PFSK-1 (cell line): ENCODE measurements around the gene SOX5.

Source experiments
- FOXP2 ChIP-seq: optimal IDR thresholded peaks from 2 replicates; pipeline ENCODE3; 2011; ENCODE audit warnings: borderline replicate concordance, control low read depth, inconsistent platforms; ENCODE audit not compliant: insufficient read depth; ENCODE audit errors: extremely low read length, extremely low read depth
- POLR2AphosphoS5 ChIP-seq: IDR thresholded peaks from 2 replicates; pipeline ENCODE4 v1.6.1; 2012; ENCODE audit warnings: low read depth, mild to moderate bottlenecking, control low read depth, low read length, moderate library complexity
- REST ChIP-seq, 2 experiments: IDR thresholded peaks; 2 replicates each; pipeline versions ENCODE4 v1.6.1 to v1.8.0; 2011 to 2012; ENCODE audit warnings: low read depth in 2 of 2, low read length in 2 of 2, control low read depth in 1 of 2, inconsistent platforms in 1 of 2, mild to moderate bottlenecking in 1 of 2, moderate library complexity in 1 of 2; ENCODE audit not compliant: insufficient read depth in 1 of 2
- SIN3A ChIP-seq: IDR thresholded peaks from 2 replicates; pipeline ENCODE4 v1.6.1; 2012; ENCODE audit warnings: mild to moderate bottlenecking, low read length, moderate library complexity, borderline replicate concordance; ENCODE audit not compliant: insufficient read depth
- TAF1 ChIP-seq: IDR thresholded peaks from 2 replicates; pipeline ENCODE4 v1.6.1; 2012; ENCODE audit warnings: low read length, control low read depth, borderline replicate concordance; ENCODE audit not compliant: insufficient read depth

Gene SOX5

DNA sequence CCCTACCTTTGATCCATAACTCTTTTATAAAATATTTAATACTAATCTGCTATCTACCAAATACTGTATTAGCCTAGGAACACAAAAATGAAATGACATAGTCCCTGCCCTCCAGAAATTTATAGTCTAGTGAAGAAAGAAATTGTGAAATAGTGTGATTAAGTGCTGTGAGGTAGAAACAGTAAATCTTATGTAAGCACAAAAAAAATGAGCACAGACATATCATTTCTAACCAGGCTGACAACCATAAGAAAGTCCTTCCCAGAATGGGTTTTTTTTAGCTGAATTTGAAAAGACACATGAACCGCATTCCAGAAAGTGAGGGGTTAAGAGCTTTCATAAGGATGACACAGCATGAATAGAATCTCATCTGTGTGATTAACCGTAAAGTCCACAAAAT, 145.9 kb downstream of the SOX5 start:
- TF ChIP-seq TAF1 (no peak), SIN3A (no peak), POLR2AphosphoS5 (no peak)

DNA sequence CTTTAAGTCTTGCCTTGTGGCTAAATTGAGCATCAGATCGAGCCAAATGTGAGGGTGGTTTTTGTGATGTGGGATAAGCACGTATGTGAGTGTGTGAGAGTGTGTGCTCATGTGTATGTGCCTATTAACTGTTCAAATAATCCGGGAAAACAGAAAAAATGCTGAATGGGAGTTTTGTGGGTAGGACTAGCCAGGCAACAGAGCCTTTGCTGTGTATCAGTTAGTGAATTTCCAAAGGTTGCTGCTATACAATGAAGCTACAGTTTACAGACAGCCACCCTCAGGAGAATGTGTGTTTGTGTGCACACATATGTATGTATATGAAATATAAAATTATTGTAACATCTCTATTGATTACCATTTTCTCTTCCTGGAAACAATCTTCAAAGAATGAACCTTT, 154.0 kb downstream of the SOX5 start:
- TF ChIP-seq FOXP2 (no peak), TAF1 (no peak), POLR2AphosphoS5 (no peak), REST (IDR thresholded peaks at IDR 0.05; ENCODE audit: insufficient read depth in 1 of 2, low read depth in 2 of 2, low read length in 2 of 2) (no peak), SIN3A (no peak)

GRCh38 chr12:23781118-23781517, 168.4 kb downstream of the SOX5 start:
- TF ChIP-seq POLR2AphosphoS5 (no peak), SIN3A (no peak), FOXP2 (no peak)

GRCh38 chr12:23775208-23775607, 174.3 kb downstream of the SOX5 start:
- TF ChIP-seq SIN3A (no peak), FOXP2 (no peak), TAF1 (no peak), POLR2AphosphoS5 (no peak), REST (IDR thresholded peaks at IDR 0.05; ENCODE audit: insufficient read depth in 1 of 2, low read depth in 2 of 2, low read length in 2 of 2) (no peak)

- TF ChIP-seq TAF1 = no peak
- TF ChIP-seq REST (IDR thresholded peaks at IDR 0.05; ENCODE audit: insufficient read depth in 1 of 2, low read depth in 2 of 2, low read length in 2 of 2) = no peak
- no peak for TF ChIP-seq SIN3A
- no peak for TF ChIP-seq POLR2AphosphoS5
- TF ChIP-seq FOXP2 = no peak
These were observed 178.1 kb downstream of the SOX5 start for GRCh38 chr12:23771240-23771949.

DNA sequence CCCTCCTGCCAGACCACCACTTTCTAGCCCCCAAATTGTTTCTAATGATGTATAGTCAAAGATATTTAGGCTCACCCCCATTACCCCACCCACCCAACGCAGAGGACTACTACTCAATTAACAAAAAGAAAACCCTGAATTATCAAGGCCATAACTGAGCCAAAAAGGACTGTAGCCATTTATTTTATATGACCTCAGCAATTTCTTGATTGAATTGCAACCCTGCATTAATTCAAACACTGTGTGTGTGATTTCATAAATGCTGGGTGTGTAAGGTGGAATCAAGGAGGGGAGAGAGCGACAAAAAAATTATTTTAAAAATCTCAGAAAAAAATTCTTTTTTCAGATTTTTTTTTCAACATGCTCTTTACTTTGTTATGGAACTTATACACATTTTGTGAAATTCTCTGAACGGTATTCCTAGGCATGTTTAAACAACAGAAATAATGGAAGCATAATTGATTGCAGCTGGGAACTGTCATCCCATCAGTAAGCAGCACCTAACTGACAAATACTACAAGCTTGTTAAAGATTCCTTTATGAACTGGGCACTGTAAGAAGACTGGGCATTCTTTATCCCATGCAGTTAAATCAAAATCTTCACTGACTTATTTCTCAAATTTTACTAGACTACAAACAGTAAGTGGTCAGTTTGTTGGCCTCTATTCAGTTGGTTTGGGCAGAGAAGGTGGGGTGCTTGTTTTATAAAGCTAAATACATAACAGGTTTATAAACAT, 179.1 kb downstream of the SOX5 start:
- TF ChIP-seq TAF1 = no peak
- no peak for TF ChIP-seq FOXP2
- TF ChIP-seq REST (IDR thresholded peaks at IDR 0.05; ENCODE audit: insufficient read depth in 1 of 2, low read depth in 2 of 2, low read length in 2 of 2) = no peak
- no peak for TF ChIP-seq POLR2AphosphoS5
- TF ChIP-seq SIN3A = no peak
